DND-41 (cell line): ENCODE results near the gene PRR14.

Source experiments
- EZH2 ChIP-seq: IDR thresholded peaks from 3 replicates; pipeline ENCODE4 v1.6.1; 2012; ENCODE audit warnings: borderline replicate concordance, low read depth, mild to moderate bottlenecking, moderate library complexity, low read length, inconsistent platforms; ENCODE audit not compliant: severe bottlenecking
- TF ChIP-seq, protein P1 (sequence below): IDR thresholded peaks from 2 replicates; pipeline ENCODE4 v1.5.1; 2012; ENCODE audit warnings: borderline replicate concordance, low read length, moderate library complexity, mild to moderate bottlenecking; ENCODE audit not compliant: poor library complexity, severe bottlenecking; ENCODE audit errors: extremely low read depth

DNA sequence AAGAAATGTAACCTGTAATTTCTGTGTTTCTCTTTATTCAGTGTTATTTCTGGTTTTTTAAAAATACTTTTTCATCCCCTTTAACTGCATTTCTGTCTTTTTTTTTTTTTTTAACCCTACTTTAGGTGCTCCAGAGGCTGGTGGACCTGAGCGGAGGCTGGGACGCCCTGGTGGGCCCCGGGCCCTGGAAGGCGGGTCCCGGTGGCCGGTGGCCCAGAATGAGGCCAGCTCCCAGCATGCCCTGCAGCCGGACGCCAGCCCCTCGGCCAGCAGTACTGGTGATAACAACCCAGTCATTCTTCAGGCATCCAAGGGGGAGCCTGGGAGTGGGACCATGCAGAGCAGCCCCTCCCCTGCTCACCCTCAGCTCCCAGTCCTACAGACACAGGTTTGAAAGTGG is 49.7 kb downstream of the PRR14 start:
- TF ChIP-seq, protein P1, sequence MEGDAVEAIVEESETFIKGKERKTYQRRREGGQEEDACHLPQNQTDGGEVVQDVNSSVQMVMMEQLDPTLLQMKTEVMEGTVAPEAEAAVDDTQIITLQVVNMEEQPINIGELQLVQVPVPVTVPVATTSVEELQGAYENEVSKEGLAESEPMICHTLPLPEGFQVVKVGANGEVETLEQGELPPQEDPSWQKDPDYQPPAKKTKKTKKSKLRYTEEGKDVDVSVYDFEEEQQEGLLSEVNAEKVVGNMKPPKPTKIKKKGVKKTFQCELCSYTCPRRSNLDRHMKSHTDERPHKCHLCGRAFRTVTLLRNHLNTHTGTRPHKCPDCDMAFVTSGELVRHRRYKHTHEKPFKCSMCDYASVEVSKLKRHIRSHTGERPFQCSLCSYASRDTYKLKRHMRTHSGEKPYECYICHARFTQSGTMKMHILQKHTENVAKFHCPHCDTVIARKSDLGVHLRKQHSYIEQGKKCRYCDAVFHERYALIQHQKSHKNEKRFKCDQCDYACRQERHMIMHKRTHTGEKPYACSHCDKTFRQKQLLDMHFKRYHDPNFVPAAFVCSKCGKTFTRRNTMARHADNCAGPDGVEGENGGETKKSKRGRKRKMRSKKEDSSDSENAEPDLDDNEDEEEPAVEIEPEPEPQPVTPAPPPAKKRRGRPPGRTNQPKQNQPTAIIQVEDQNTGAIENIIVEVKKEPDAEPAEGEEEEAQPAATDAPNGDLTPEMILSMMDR, result no peak
- TF ChIP-seq EZH2, result no peak
